HepG2 (cell line): ENCODE results near the gene GPR107. TPM values are rescaled to one million over a fixed set of nuclear protein-coding genes. Genes with fewer than 3 reads are reported as not detected.
"Not testable (repeated sequence)": the region's sequence is repeated elsewhere in the genome, so short reads cannot be mapped to it uniquely, and the experiment has no call there.

Source experiments
- ATAC-seq: fragments of 200-7000 bp; cut with Tn5 transposase; 3 replicates; pipeline ENCODE4 v1.9.1; 2020; ENCODE audit warnings: mild to moderate bottlenecking, moderate library complexity
- BruUV-seq: library from RNA; stranded (reverse); fragments of 400-500 nt; replicated peaks from 2 replicates; lab custom pipeline; 2021; lab: Mats Ljungman, UMichigan
- CTCF ChIA-PET: fragments of 300-600 bp; formaldehyde crosslinking; extraction: SDS; loops from one replicate; lab custom pipeline; 2021; ENCODE audit warnings: low total read pairs, inconsistent platforms, low intra/inter-chr PET ratio; lab: Yijun Ruan, JAX
- POLR2A ChIA-PET: fragments of 350-600 bp; sonication (Branson Sonifier 250); formaldehyde crosslinking; loops from one replicate; lab custom pipeline; 2020; ENCODE audit warnings: antibody characterized with exemption, inconsistent platforms; lab: Yijun Ruan, JAX
- DNase-seq: peaks from one replicate; pipeline ENCODE4 v3.0.0-alpha.2; 2015; ENCODE audit warnings: low spot score
- FAIRE-seq: peaks from 3 replicates; lab custom pipeline; 2011; peaks lifted over from hg19 to GRCh38; lab: Jason Lieb, UNC
- H2AFZ ChIP-seq: one replicate; pipeline ENCODE4 v1.6.1; 2011; ENCODE audit warnings: low read length, inconsistent platforms
- H3K27ac ChIP-seq: fragments of 300-600 bp; 3 replicates; pipeline ENCODE4 v1.8.0; 2011; ENCODE audit warnings: mixed run types, mild to moderate bottlenecking, mixed read lengths, low read length, inconsistent platforms; ENCODE audit not compliant: insufficient read depth; ENCODE audit errors: extremely low read length
- H3K27me3 ChIP-seq, 2 experiments: fragments of 200-600 bp in 1 of 2; 2 replicates in 1 of 2; 3 replicates in 1 of 2; pipeline versions ENCODE4 v1.6.0 to v1.8.0; 2011; ENCODE audit warnings: low read length in 2 of 2, mild to moderate bottlenecking in 2 of 2, moderate library complexity in 2 of 2, inconsistent platforms in 1 of 2; ENCODE audit not compliant: insufficient read depth in 2 of 2, control insufficient read depth in 1 of 2
- H3K36me3 ChIP-seq, 2 experiments: fragments of 200-600 bp in 1 of 2; replicated peaks in 1 of 2; 2 replicates in 1 of 2; 3 replicates in 1 of 2; pipeline versions ENCODE4 v1.5.1 to v1.8.0; 2011; ENCODE audit warnings: low read length in 2 of 2, inconsistent platforms in 1 of 2; ENCODE audit not compliant: insufficient read depth in 2 of 2, control insufficient read depth in 1 of 2
- H3K4me1 ChIP-seq: 2 replicates; pipeline ENCODE4 v1.5.1; 2012; ENCODE audit warnings: low read length, inconsistent platforms; ENCODE audit not compliant: insufficient read depth
- H3K4me2 ChIP-seq: 2 replicates; pipeline ENCODE4 v1.6.0; 2011; ENCODE audit warnings: low read depth, low read length, inconsistent platforms
- H3K4me3 ChIP-seq, 3 experiments: fragments of 200-600 bp in 1 of 3; sonication (generic), shearing (Covaris generic) in 1 of 3; replicated peaks in 1 of 3; 2 replicates each; pipeline ENCODE4 v1.5.1; 2011 to 2016; ENCODE audit warnings: low read length in 3 of 3, inconsistent platforms in 2 of 3, low read depth in 2 of 3, mild to moderate bottlenecking in 2 of 3, control low read depth in 1 of 3, mixed read lengths in 1 of 3; ENCODE audit not compliant: insufficient read depth in 1 of 3
- H3K79me2 ChIP-seq: one replicate; pipeline ENCODE4 v1.6.1; 2011; ENCODE audit warnings: low read length, inconsistent platforms; ENCODE audit not compliant: insufficient read depth
- H3K9ac ChIP-seq: 2 replicates; pipeline ENCODE4 v1.6.0; 2011; ENCODE audit warnings: mild to moderate bottlenecking, low read depth, low read length, inconsistent platforms; ENCODE audit not compliant: insufficient read depth
- H3K9me3 ChIP-seq: 2 replicates; pipeline ENCODE4 v1.5.1; 2012; ENCODE audit warnings: mild to moderate bottlenecking, low read length
- H4K20me1 ChIP-seq: 2 replicates; pipeline ENCODE4 v1.6.0; 2011; ENCODE audit warnings: inconsistent platforms, mild to moderate bottlenecking, low read length, moderate library complexity; ENCODE audit not compliant: insufficient read depth
- MED1 ChIP-seq: sonication (generic); formaldehyde crosslinking; IDR thresholded peaks from 2 replicates; pipeline ENCODE4 v1.4.0; 2020; ENCODE audit warnings: missing genetic modification reagents
- MEIS2 ChIP-seq: sonication (generic); formaldehyde crosslinking; IDR thresholded peaks from 2 replicates; pipeline ENCODE4 v1.9.0; 2021; ENCODE audit warnings: mild to moderate bottlenecking, missing genetic modification reagents
- THAP9 ChIP-seq: sonication (generic); formaldehyde crosslinking; IDR thresholded peaks from 2 replicates; pipeline ENCODE4; 2020; ENCODE audit warnings: missing genetic modification reagents, mild to moderate bottlenecking, borderline replicate concordance
- ZNF510 ChIP-seq: sonication (generic); formaldehyde crosslinking; IDR thresholded peaks from 2 replicates; pipeline ENCODE4 v1.4.0; 2020; ENCODE audit warnings: low read depth, mild to moderate bottlenecking, missing genetic modification reagents
- WGBS: methylation state at CpG from one replicate; pipeline ENCODE4 v1.1.6; 2017; ENCODE audit warnings: low lambda C conversion rate; 5-methylcytosine and 5-hydroxymethylcytosine counted together
- in situ Hi-C: cut with HindIII; loops from 2 replicates; pipeline ENCODE4 v1.10.0; 2017; ENCODE audit warnings: low pct_unique_long_range_greater_than_20kb; ENCODE audit not compliant: extremely low pct_ligation_motif_present
- intact Hi-C: fragments of 100-400 bp; cut with micrococcal nuclease; formaldehyde crosslinking; loops from one replicate; pipeline ENCODE4 v1.10.0; 2022; ENCODE audit not compliant: unreplicated experiment
- polyA plus RNA-seq, 8 experiments: library from polyadenylated mRNA; depleted of rRNA in 3 of 8; stranded (reverse) in 7 of 8; unstranded in 1 of 8; fragments of >200 nt; fragmentation: Illumina TruSeq in 4 of 8; extraction: Trizol in 4 of 8; gene quantifications; 2 replicates each; pipeline versions ENCODE4 v1.2.1 to v1.2.3, GENCODE V29; 2011 to 2016; ENCODE audit warnings: low read depth in 4 of 8, missing spikeins in 1 of 8, mixed read lengths in 1 of 8; ENCODE audit not compliant: insufficient read depth in 1 of 8
- total RNA-seq, 5 experiments: library from RNA; depleted of rRNA; stranded (reverse); fragments of >200 nt; fragmentation: Illumina TruSeq; extraction: Trizol; gene quantifications; 2 replicates each; pipeline ENCODE4 v1.2.3, GENCODE V29; 2016; ENCODE audit warnings: low read depth in 1 of 5

GPR107 gene
- total and polyA plus RNA-seq, 2 of the 13 experiments (the other 11 are each of a cell fraction or from before 2014, with no cell fraction given) = 22.5 to 24.4 TPM

GRCh38 chr9:130021123-130021522, 32.6 kb upstream of the GPR107 start:
- WGBS = 97% methylated on average over 2 of the region's 2 CpGs
- Histone ChIP-seq H3K4me2 (no peak overlapping the region), H3K4me3 (no peak overlapping the region), H3K9me3 (peaks cover 2% of the 10 kb centered on the region; the same call in 1 of the 2 replicates), H3K27me3 (no peaks in the 10 kb centered on the region), H3K36me3 (no peaks in the 10 kb centered on the region), H2AFZ (no peak overlapping the region), H3K79me2 (peaks cover 15% of the 10 kb centered on the region), H3K27ac (no peak overlapping the region), H3K4me1 (peaks cover 27% of the 10 kb centered on the region), H4K20me1 (no peaks in the 10 kb centered on the region), H3K9ac (no peak overlapping the region)
- no peak for DNase-seq
- POLR2A ChIA-PET = no interaction called here
- no peak for FAIRE-seq
- BruUV-seq = no TSS peak
- no peak for ATAC-seq
- CTCF ChIA-PET = no interaction called here
- intact Hi-C loops (no loop called here), in situ Hi-C loops (no loop called here)
- TF ChIP-seq MEIS2 (CRISPR knock-in tag) (no peak), ZNF510 (CRISPR knock-in tag) (no peak), MED1 (no peak), THAP9 (CRISPR knock-in tag) (no peak)

- CTCF ChIA-PET, DNase-seq, intact Hi-C loops, ATAC-seq, H4K20me1 ChIP-seq, H2AFZ ChIP-seq, H3K9me3 ChIP-seq, POLR2A ChIA-PET, H3K4me3 ChIP-seq, in situ Hi-C loops, H3K36me3 ChIP-seq, H3K27ac ChIP-seq, BruUV-seq, H3K4me2 ChIP-seq, FAIRE-seq, H3K27me3 ChIP-seq, H3K9ac ChIP-seq: not testable (repeated sequence)
- Histone ChIP-seq H3K79me2 (peaks cover 17% of the 10 kb centered on the region), H3K4me1 (peaks cover 28% of the 10 kb centered on the region)
- 100% methylated on average over 3 of the region's 3 CpGs for WGBS
These were observed 31.9 kb upstream of the GPR107 start for GRCh38 chr9:130021842-130022241.
